IPS-18a (cell line): Measurements from ENCODE around the gene IL17RA.

Experiments
- H3K27ac ChIP-seq: one replicate; pipeline ENCODE4 v1.5.1; 2013; ENCODE audit warnings: low read length
- H3K27me3 ChIP-seq: one replicate; pipeline ENCODE4 v1.6.1; 2013; ENCODE audit warnings: mild to moderate bottlenecking, low read length; ENCODE audit not compliant: control insufficient read depth, insufficient read depth
- H3K36me3 ChIP-seq: one replicate; pipeline ENCODE4 v1.6.1; 2013; ENCODE audit warnings: low read depth, low read length; ENCODE audit not compliant: control insufficient read depth
- H3K4me1 ChIP-seq: one replicate; pipeline ENCODE4 v1.6.1; 2013; ENCODE audit warnings: low read depth, low read length; ENCODE audit not compliant: control insufficient read depth
- H3K4me3 ChIP-seq: one replicate; pipeline ENCODE4 v1.5.1; 2013; ENCODE audit warnings: low read length
- H3K9ac ChIP-seq: one replicate; pipeline ENCODE4 v1.6.1; 2013; ENCODE audit warnings: mild to moderate bottlenecking, low read length, moderate library complexity
- H3K9me3 ChIP-seq: one replicate; pipeline ENCODE4 v1.6.1; 2013; ENCODE audit warnings: low read depth, low read length; ENCODE audit not compliant: control insufficient read depth

Gene IL17RA

DNA sequence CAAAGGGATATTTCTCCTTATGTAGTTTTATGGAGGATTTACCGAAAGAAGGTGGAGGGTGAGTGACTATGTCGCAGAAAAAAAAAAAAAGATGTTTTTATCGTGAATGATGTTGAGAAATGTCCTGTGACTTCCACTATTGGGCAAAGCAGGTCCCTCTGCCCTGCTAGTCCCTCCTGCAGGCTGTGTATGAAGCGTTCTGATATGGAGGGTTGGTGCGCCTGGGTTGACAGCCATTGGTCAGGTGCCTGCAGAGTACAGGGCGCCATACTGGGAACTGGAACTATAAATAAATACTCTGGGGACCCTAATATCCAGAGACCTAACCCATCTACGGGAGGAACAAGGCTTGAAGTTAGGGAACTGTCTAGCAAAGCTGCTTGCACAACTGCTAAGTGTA is 1.5 kb downstream of the IL17RA start:
- H3K9me3 ChIP-seq: no peaks in the 10 kb centered on the region
- H3K4me1 ChIP-seq: peaks cover 7% of the 10 kb centered on the region
- no peak overlapping the region for H3K9ac ChIP-seq
- no peak overlapping the region for H3K27ac ChIP-seq
- no peaks in the 10 kb centered on the region for H3K36me3 ChIP-seq
- peaks cover 39% of the 10 kb centered on the region for H3K27me3 ChIP-seq
- H3K4me3 ChIP-seq: peak overlapping the region; percentile 69

DNA sequence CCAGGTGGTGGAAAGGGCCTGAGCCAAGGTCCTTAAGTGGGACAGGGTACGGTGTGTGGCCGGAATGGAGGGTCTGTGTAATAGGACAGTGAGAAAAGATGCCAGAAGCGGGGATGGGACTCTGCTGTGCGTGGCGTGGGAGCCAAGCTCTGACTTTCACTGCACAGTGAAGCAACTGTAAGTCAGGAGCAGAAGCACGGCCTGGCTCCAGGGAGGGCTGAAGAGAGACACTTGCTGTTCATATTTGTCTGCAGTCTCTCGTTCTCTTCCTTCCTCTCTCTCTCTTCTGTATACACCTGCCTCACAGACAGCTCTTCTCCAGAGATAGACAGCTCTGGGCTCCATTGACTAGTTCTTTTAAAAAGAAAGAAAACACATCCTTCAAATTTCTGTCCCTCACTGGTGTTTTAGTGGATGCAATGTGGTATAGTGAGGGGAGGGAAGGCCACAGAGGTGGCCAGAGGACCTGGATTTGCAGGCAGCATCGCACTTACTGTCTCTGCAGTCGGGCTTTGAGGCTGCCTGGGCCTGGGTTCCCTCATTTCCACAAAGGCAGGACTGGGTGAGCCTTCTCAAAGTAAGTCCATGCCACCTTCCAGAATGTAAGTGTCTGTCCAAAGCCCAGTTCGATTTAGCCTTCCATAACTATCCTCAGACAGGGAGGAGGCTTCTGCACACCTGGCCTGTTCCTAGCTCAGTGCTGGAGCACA is 2.1 kb downstream of the IL17RA start:
- Histone ChIP-seq H3K4me1 (peaks cover 7% of the 10 kb centered on the region), H3K9me3 (no peaks in the 10 kb centered on the region), H3K27me3 (peaks cover 39% of the 10 kb centered on the region), H3K4me3 (no peak overlapping the region), H3K27ac (no peak overlapping the region), H3K36me3 (no peaks in the 10 kb centered on the region), H3K9ac (no peak overlapping the region)

DNA sequence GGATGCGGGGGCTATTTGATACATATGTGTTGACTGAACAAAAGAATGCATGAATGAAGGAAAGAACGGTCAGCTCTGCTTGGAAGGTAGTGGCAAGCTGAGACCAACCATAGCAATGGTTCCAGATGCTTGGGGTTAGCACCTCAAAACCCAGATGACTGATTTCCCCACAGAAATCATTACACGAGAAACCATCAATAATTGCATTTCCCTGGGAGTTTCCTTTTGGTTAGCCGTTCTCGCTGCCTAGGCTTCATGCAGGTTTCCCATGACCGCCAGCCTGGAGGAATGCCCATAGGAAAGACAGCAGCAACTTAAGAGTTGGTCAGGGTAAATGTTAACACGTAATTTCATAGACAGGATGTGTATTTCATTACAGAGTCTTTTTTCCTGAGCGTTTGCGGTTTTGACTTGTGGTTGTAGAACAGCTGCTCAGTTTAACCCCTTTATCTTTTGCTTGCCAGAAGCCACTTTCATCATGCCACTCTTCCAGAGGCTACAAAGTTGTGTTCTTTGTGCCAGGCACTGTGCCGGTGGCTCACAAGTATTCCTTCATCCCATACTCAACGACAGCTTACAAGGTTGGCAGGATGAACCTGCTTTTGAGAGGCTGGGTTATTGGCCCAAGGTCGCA is 2.8 kb downstream of the IL17RA start:
- Histone ChIP-seq H3K36me3 (no peaks in the 10 kb centered on the region), H3K27me3 (peaks cover 39% of the 10 kb centered on the region), H3K9me3 (no peaks in the 10 kb centered on the region), H3K27ac (no peak overlapping the region), H3K4me3 (no peak overlapping the region), H3K4me1 (peaks cover 12% of the 10 kb centered on the region), H3K9ac (no peak overlapping the region)

DNA sequence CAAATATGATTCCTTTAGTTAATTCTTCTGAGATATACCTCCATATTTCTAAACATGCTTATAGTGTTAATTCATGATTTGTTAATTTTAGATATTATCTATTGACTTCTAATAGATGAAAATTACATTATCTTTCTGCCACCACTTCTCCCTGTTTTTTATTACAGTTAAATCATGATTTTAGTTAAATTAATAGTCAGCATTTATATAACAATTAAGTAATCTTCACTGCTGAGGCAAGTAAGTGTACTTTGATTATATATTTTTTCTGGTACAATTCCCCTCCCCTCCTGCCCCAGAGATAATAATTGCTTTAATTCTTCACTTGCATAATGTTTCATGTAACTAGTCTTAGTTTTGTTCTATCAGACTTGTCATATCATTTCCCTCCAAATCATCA is 5.8 kb downstream of the IL17RA start:
- H3K4me1 ChIP-seq: peaks cover 12% of the 10 kb centered on the region
- H3K27ac ChIP-seq: no peak overlapping the region
- H3K4me3 ChIP-seq: no peak overlapping the region
- peaks cover 25% of the 10 kb centered on the region for H3K27me3 ChIP-seq
- H3K9me3 ChIP-seq: no peaks in the 10 kb centered on the region
- H3K9ac ChIP-seq: no peak overlapping the region
- H3K36me3 ChIP-seq: no peaks in the 10 kb centered on the region

DNA sequence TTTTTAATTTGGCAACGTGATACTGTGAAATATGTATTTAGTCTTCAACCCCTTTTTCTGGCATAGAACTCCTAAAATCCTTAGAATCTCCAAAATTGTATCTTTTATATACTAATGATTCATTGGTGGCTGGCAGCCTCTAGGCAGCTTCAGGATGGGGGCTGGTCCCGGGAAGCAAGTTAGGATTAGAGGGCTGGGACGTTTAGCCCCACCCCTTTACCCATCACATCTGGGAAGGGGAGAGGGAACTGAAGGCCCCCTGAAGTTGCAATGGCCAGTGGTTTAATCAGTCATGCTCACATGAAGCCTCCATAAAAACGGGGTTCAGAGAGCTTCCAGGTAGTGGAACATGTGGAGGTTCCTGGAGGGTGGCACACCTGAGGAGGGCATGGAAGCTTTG is 7.1 kb downstream of the IL17RA start:
- Histone ChIP-seq H3K9ac (no peak overlapping the region), H3K4me3 (no peak overlapping the region), H3K36me3 (no peaks in the 10 kb centered on the region), H3K27me3 (peaks cover 12% of the 10 kb centered on the region), H3K4me1 (peaks cover 12% of the 10 kb centered on the region), H3K9me3 (no peaks in the 10 kb centered on the region), H3K27ac (no peak overlapping the region)

DNA sequence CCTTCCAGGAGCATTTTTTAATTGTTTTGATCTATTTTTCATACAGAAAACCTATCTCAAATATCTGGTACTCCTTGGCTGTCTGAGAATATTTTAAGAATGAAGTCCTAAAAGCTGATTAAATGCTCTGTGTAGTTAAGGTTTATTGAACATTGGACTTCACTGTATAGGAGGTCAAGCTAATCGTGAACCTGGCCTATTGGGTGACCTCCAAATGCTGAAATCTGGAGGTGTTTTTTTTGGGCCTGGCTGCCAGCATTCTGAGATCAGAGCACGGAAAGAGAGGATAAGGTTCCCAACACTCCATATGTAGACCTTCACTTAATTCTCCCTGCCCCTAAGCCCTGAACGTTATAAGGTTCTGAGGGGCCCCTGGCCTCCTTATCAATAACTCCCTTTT is 8.3 kb downstream of the IL17RA start:
- H3K4me3 ChIP-seq: no peak overlapping the region
- H3K27me3 ChIP-seq: no peaks in the 10 kb centered on the region
- H3K9me3 ChIP-seq: no peaks in the 10 kb centered on the region
- no peaks in the 10 kb centered on the region for H3K36me3 ChIP-seq
- no peak overlapping the region for H3K27ac ChIP-seq
- peaks cover 12% of the 10 kb centered on the region for H3K4me1 ChIP-seq
- H3K9ac ChIP-seq: no peak overlapping the region

DNA sequence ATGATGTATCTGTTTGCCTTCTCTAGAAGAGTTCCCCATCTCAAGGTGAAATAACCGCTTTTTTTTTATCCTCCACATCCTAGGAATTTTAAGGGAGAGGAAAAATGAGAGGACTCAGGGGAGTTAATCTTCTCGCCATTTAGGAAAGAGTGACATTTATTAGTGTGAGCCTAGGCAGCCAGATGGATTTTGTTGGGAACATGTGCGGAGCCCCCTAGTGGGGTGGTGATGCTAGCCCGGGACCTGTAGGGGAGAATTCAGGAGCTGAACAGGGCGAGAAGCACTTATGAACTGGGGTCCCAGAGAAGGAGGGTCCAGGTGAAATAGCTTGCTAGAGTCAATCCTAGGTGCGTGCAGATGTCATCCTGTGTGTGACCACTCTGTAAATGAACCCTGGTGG is 10.7 kb downstream of the IL17RA start:
- H3K27me3 ChIP-seq: no peaks in the 10 kb centered on the region
- no peaks in the 10 kb centered on the region for H3K9me3 ChIP-seq
- no peak overlapping the region for H3K27ac ChIP-seq
- peaks cover 3% of the 10 kb centered on the region for H3K36me3 ChIP-seq
- H3K9ac ChIP-seq: no peak overlapping the region
- H3K4me1 ChIP-seq: peaks cover 4% of the 10 kb centered on the region
- H3K4me3 ChIP-seq: no peak overlapping the region

DNA sequence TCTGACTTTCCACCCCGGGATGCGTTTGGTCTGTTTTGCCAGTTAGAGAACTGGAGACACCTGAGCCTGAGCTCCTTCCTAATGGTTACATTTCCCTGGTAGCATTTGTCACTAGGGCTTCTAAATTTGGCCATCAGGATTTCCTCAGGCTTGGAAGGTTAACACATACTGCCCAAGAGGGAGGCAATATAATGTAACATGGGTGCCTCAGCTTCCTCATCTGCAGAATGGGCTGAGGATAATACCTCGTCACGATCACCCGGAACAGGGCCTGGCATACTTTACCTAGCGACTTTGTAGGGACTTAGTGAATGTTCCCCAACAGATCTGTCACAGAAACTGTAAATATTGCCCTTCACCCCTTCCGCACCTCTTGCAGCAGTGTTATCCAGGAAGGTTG is 11.3 kb downstream of the IL17RA start:
- Histone ChIP-seq H3K27me3 (no peaks in the 10 kb centered on the region), H3K9me3 (no peaks in the 10 kb centered on the region), H3K36me3 (peaks cover 3% of the 10 kb centered on the region), H3K4me3 (no peak overlapping the region), H3K27ac (no peak overlapping the region), H3K4me1 (peaks cover 4% of the 10 kb centered on the region), H3K9ac (no peak overlapping the region)

DNA sequence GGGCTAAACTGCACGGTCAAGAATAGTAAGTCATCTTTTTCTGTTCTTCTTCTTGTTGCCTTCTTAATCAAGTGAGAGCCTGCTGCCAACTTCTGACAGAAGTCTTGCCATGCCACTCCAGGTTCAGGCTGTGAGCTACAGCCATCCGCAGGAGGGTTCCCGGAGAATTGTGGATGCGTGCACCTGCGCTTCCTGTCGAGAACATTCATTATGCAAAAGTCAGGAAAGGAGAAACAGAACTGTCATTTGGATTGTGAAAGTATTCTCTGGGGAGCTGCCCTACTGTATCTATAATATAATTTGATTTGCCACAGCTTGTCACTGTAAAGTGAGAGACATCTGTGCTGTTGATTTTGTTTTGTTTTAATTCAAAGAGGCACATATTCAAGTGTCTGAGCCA is 12.3 kb downstream of the IL17RA start:
- peaks cover 4% of the 10 kb centered on the region for H3K4me1 ChIP-seq
- H3K4me3 ChIP-seq: no peak overlapping the region
- peaks cover 3% of the 10 kb centered on the region for H3K36me3 ChIP-seq
- H3K27ac ChIP-seq: no peak overlapping the region
- H3K27me3 ChIP-seq: no peaks in the 10 kb centered on the region
- H3K9ac ChIP-seq: no peak overlapping the region
- no peaks in the 10 kb centered on the region for H3K9me3 ChIP-seq

DNA sequence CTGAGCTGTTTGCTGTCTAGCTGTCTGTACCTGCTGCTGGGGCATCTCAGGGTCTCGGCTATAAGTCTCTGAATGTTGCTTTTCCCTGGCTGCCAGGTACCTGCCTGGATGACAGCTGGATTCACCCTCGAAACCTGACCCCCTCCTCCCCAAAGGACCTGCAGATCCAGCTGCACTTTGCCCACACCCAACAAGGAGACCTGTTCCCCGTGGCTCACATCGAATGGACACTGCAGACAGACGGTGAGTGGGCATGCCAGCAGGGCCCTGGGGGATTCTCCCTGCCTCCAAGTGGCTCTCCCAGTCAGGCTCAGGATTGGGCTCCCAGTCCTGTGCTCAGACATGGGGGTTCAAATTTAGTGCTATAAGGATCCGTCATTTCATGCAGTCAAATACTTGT is 12.9 kb downstream of the IL17RA start:
- Histone ChIP-seq H3K36me3 (peaks cover 3% of the 10 kb centered on the region), H3K4me3 (no peak overlapping the region), H3K4me1 (no peaks in the 10 kb centered on the region), H3K9me3 (no peaks in the 10 kb centered on the region), H3K27ac (no peak overlapping the region), H3K27me3 (no peaks in the 10 kb centered on the region), H3K9ac (no peak overlapping the region)

DNA sequence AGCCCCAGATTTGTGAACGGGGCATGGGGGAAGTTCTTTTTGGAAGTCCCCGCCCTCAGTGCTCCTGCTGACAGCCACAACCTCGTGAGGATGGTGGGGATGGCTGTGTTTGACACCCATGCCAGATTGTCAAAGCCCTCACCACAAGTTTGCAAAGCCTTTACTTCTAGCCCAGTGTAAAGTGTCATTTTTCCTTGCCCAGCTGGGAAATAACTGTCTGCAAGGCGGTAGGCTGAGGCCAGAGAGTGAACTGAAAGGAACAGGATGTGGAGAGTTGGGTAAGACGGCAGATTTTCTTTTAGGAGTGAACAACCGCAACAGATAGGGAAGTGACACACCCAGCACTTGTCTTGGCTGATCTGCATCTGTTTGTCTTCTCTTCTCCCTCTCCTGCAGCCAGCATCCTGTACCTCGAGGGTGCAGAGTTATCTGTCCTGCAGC is 13.6 kb downstream of the IL17RA start:
- Histone ChIP-seq H3K9ac (no peak overlapping the region), H3K9me3 (no peaks in the 10 kb centered on the region), H3K4me1 (no peaks in the 10 kb centered on the region), H3K4me3 (no peak overlapping the region), H3K27ac (no peak overlapping the region), H3K27me3 (no peaks in the 10 kb centered on the region), H3K36me3 (peaks cover 3% of the 10 kb centered on the region)

DNA sequence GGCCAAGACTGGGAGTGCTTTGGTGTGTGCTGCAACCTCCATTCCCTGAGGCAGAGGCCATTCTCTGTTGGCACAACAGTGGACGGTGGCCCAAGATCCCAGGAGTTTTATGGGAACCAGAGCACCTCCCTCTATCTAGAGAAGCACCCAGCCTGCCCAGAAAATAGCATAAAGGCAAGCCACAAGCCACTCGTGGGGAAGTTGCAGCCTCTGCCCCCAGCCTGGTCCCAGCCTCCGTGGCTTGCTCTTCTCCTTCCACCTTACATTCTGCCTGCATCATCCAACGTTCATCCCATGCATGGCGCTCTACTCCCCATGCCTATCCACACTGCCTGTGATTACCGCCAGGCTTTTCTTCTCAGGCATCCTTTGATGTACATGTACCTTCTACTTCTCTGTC is 15.8 kb downstream of the IL17RA start:
- peaks cover 3% of the 10 kb centered on the region for H3K36me3 ChIP-seq

More for the DNA sequence above, 15.8 kb downstream of the IL17RA start:
- Histone ChIP-seq H3K9me3 (no peaks in the 10 kb centered on the region), H3K4me3 (no peak overlapping the region), H3K27ac (no peak overlapping the region), H3K4me1 (no peaks in the 10 kb centered on the region), H3K27me3 (no peaks in the 10 kb centered on the region), H3K9ac (no peak overlapping the region)
